Measurements from ENCODE around the gene PIP5KL1.
"Not testable (repeated sequence)": the region's sequence is repeated elsewhere in the genome, so short reads cannot be mapped to it uniquely, and the experiment has no call there.

DNA sequence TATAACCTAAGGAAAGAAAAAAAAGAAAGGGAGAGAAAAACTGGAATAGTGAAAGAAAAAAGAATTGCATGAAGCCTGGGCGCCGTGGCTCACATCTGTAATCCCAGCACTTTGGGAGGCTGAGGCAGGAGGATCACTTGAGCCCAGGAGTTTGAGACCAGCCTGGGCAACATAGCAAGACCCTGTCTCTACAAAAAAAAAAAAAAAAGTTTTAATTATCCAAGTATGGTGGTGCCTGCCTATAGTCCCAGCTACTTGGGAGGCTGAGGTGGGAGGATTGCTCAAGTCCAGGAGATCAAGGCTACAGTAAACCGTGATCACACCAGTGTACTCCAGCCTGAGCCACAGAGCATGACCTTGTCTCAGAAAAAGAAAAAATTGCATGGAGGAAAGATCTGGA lies 48.9 kb downstream of the PIP5KL1 start:
- TF ChIP-seq FOXA1 (IDR thresholded peaks at IDR 0.05); FOXK2 (IDR thresholded peaks at IDR 0.05); FOXM1 (IDR thresholded peaks at IDR 0.05; ENCODE audit: borderline replicate concordance); BHLHE40 (IDR thresholded peaks at IDR 0.05; ENCODE audit: borderline replicate concordance); NFRKB (IDR thresholded peaks at IDR 0.05): not testable (repeated sequence)
- TF ChIP-seq ZNF384 (IDR thresholded peaks at IDR 0.05) = peak; percentile 34; the same call in 1 of the 2 replicates
